ENCODE data around the gene DYNC1LI1. TPM values are rescaled to one million over a fixed set of nuclear protein-coding genes. Genes with fewer than 3 reads are reported as not detected.
"Not testable (repeated sequence)": the region's sequence is repeated elsewhere in the genome, so short reads cannot be mapped to it uniquely, and the experiment has no call there.

The DYNC1LI1 gene
- polyA plus RNA-seq, 2 of the 4 experiments (the other 2 are of a cell fraction): 42.0 to 66.9 TPM

DNA sequence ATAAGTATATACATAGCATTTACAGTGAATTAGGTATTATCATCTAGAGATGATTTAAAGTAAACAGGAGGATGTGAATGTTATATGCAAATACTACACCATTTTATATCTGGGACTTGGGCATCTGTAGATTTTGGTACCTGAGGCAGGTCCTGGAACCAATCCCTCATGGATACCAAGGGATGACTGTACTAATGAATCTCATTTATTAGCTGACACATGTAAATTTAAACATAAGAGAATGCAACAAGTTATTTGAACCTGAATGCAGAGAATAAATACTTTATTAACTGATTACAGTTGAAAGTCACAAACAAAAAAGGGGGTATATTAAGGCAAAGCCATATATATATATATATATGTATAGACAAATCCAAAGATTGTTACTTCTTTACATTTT lies 44.9 kb downstream of the DYNC1LI1 start:
- Histone ChIP-seq H3K27ac (no peak overlapping the region), H3K9me3 (no peaks in the 10 kb centered on the region), H3K4me3 (no peak overlapping the region), H3K4me1 (no peaks in the 10 kb centered on the region), H3K4me2 (no peak overlapping the region)
- DNase-seq (ENCODE audit: low read depth in 1 of 2, low spot score in 1 of 2) (no peak), ATAC-seq (no peak), FAIRE-seq (no peak)
- ChIA-PET CTCF (interaction anchor here (1.2 to 3.6 kb wide), 3 partner anchors 15 to 126 kb away, joined by 4 to 21 read pairs (median 9); no protein-coding TSS in a partner anchor), POLR2A (no interaction called here)
- TF ChIP-seq PHF8 (IDR thresholded peaks at IDR 0.05; ENCODE audit: borderline replicate concordance, low read depth) (no peak), NFE2L2 (conservative IDR thresholded peaks at IDR 0.05; ENCODE audit: low read length) (no peak), HOXA7 (CRISPR knock-in tag; IDR thresholded peaks at IDR 0.05) (no peak), POLR2AphosphoS2 (conservative IDR thresholded peaks at IDR 0.05; ENCODE audit: low read length) (no peak), MYC (IDR thresholded peaks at IDR 0.05; ENCODE audit: borderline replicate concordance, low read length) (no peak), ZC3H11A (IDR thresholded peaks at IDR 0.05) (no peak), ZNF302 (CRISPR knock-in tag; IDR thresholded peaks at IDR 0.05) (no peak), KDM1A (IDR thresholded peaks at IDR 0.05; ENCODE audit: low read depth) (no peak), ZSCAN20 (CRISPR knock-in tag; IDR thresholded peaks at IDR 0.05) (no peak), RAD21 (conservative IDR thresholded peaks at IDR 0.05 in 1 of 2, IDR thresholded peaks at IDR 0.05 in 1 of 2) (no peak), CBX8 (IDR thresholded peaks at IDR 0.05) (no peak)
- TF ChIP-seq, protein P1, sequence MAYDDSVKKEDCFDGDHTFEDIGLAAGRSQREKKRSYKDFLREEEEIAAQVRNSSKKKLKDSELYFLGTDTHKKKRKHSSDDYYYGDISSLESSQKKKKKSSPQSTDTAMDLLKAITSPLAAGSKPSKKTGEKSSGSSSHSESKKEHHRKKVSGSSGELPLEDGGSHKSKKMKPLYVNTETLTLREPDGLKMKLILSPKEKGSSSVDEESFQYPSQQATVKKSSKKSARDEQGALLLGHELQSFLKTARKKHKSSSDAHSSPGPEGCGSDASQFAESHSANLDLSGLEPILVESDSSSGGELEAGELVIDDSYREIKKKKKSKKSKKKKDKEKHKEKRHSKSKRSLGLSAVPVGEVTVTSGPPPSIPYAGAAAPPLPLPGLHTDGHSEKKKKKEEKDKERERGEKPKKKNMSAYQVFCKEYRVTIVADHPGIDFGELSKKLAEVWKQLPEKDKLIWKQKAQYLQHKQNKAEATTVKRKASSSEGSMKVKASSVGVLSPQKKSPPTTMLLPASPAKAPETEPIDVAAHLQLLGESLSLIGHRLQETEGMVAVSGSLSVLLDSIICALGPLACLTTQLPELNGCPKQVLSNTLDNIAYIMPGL (CRISPR knock-in tag; IDR thresholded peaks at IDR 0.05; ENCODE audit: borderline replicate concordance): no peak
- TF ChIP-seq, protein P2, sequence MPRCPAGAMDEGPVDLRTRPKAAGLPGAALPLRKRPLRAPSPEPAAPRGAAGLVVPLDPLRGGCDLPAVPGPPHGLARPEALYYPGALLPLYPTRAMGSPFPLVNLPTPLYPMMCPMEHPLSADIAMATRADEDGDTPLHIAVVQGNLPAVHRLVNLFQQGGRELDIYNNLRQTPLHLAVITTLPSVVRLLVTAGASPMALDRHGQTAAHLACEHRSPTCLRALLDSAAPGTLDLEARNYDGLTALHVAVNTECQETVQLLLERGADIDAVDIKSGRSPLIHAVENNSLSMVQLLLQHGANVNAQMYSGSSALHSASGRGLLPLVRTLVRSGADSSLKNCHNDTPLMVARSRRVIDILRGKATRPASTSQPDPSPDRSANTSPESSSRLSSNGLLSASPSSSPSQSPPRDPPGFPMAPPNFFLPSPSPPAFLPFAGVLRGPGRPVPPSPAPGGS (IDR thresholded peaks at IDR 0.05): no peak

- ATAC-seq (no peak), DNase-seq (ENCODE audit: low read depth in 1 of 2, low spot score in 1 of 2) (no peak), FAIRE-seq (no peak)
- Histone ChIP-seq H3K27ac (no peak overlapping the region), H3K4me3 (no peak overlapping the region), H3K4me1 (no peaks in the 10 kb centered on the region), H3K9me3 (no peaks in the 10 kb centered on the region), H3K4me2 (no peak overlapping the region)
- CTCF ChIA-PET: interaction anchor here (3.6 kb wide), 1 partner anchor 12 kb away, joined by 21 read pairs; no protein-coding TSS in a partner anchor
- TF ChIP-seq ZC3H11A (IDR thresholded peaks at IDR 0.05): no peak
- TF ChIP-seq, protein P3, sequence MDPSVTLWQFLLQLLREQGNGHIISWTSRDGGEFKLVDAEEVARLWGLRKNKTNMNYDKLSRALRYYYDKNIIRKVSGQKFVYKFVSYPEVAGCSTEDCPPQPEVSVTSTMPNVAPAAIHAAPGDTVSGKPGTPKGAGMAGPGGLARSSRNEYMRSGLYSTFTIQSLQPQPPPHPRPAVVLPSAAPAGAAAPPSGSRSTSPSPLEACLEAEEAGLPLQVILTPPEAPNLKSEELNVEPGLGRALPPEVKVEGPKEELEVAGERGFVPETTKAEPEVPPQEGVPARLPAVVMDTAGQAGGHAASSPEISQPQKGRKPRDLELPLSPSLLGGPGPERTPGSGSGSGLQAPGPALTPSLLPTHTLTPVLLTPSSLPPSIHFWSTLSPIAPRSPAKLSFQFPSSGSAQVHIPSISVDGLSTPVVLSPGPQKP (IDR thresholded peaks at IDR 0.05; ENCODE audit: low read depth, low read length): no peak
- no peak for TF ChIP-seq RAD21 (conservative IDR thresholded peaks at IDR 0.05 in 1 of 2, IDR thresholded peaks at IDR 0.05 in 1 of 2)
- no peak for TF ChIP-seq FOSB (CRISPR knock-in tag; IDR thresholded peaks at IDR 0.05)
- TF ChIP-seq ZNF302 (CRISPR knock-in tag; IDR thresholded peaks at IDR 0.05): no peak
- TF ChIP-seq, protein P2 (IDR thresholded peaks at IDR 0.05): no peak
- TF ChIP-seq JUN (IDR thresholded peaks at IDR 0.05): no peak
- TF ChIP-seq EHF (CRISPR knock-in tag; IDR thresholded peaks at IDR 0.05): no peak
- 90% methylated on average over 7 of the region's 7 CpGs for WGBS (ENCODE audit: missing lambda C conversion rate)
- POLR2A ChIA-PET: no interaction called here
Observed at GRCh38 chr3:32522682-32523081, 48.0 kb downstream of the DYNC1LI1 start.

- CTCF ChIA-PET: interaction anchor here (1.9 kb wide), 1 partner anchor 9 kb away, joined by 9 read pairs; no protein-coding TSS in a partner anchor
- H3K9me3 ChIP-seq; DNase-seq (ENCODE audit: low read depth in 1 of 2, low spot score in 1 of 2); H3K4me3 ChIP-seq; ATAC-seq; H3K4me1 ChIP-seq; POLR2A ChIA-PET; H3K4me2 ChIP-seq; FAIRE-seq; H3K27ac ChIP-seq: not testable (repeated sequence)
- WGBS (ENCODE audit: missing lambda C conversion rate): 93% methylated on average over 5 of the region's 5 CpGs
Observed at GRCh38 chr3:32518921-32519320, 51.7 kb downstream of the DYNC1LI1 start.

- H3K9me3 ChIP-seq; CTCF ChIA-PET; POLR2A ChIA-PET; H3K4me1 ChIP-seq; ATAC-seq; FAIRE-seq; H3K27ac ChIP-seq; H3K4me3 ChIP-seq; DNase-seq (ENCODE audit: low read depth in 1 of 2, low spot score in 1 of 2); H3K4me2 ChIP-seq: not testable (repeated sequence)
- 92% methylated on average over 9 of the region's 9 CpGs for WGBS (ENCODE audit: missing lambda C conversion rate)
Observed at GRCh38 chr3:32516751-32517150, 53.9 kb downstream of the DYNC1LI1 start.
